Neural progenitor cell (in vitro differentiated cells): ENCODE results near the gene NEK1. TPM values are rescaled to one million over a fixed set of nuclear protein-coding genes. Genes with fewer than 3 reads are reported as not detected.
"Not testable (repeated sequence)": the region's sequence is repeated elsewhere in the genome, so short reads cannot be mapped to it uniquely, and the experiment has no call there.

Source experiments
- DNase-seq: peaks from one replicate; pipeline ENCODE4 v3.0.0-alpha.2; 2016; ENCODE audit warnings: low spot score
- H2AFZ ChIP-seq: fragments of 200-600 bp; sonication (generic); replicated peaks from 2 replicates; pipeline ENCODE4 v1.6.1; 2016; ENCODE audit warnings: antibody characterized with exemption
- H3F3A ChIP-seq: fragments of 200-600 bp; sonication (generic); 2 replicates; pipeline ENCODE4 v1.6.1; 2016; ENCODE audit warnings: antibody characterized with exemption, low read depth
- H3K27ac ChIP-seq: fragments of 200-600 bp; sonication (generic); 2 replicates; pipeline ENCODE4 v1.5.1; 2016; ENCODE audit warnings: mild to moderate bottlenecking
- H3K27me3 ChIP-seq: fragments of 200-600 bp; sonication (generic); 2 replicates; pipeline ENCODE4 v1.6.1; 2016; ENCODE audit warnings: mild to moderate bottlenecking, moderate library complexity
- H3K36me3 ChIP-seq: fragments of 200-600 bp; sonication (generic); 2 replicates; pipeline ENCODE4 v1.5.1; 2016
- H3K4me1 ChIP-seq: fragments of 200-600 bp; sonication (generic); 2 replicates; pipeline ENCODE4 v1.6.1; 2016; ENCODE audit warnings: mixed run types
- H3K4me2 ChIP-seq: fragments of 200-600 bp; sonication (generic); 2 replicates; pipeline ENCODE4 v1.6.1; 2016
- H3K4me3 ChIP-seq: fragments of 200-600 bp; sonication (generic); 2 replicates; pipeline ENCODE4 v1.5.1; 2016
- H3K79me2 ChIP-seq: fragments of 200-600 bp; sonication (generic); 2 replicates; pipeline ENCODE4 v1.6.1; 2016; ENCODE audit warnings: low read depth
- H3K9ac ChIP-seq: fragments of 200-600 bp; sonication (generic); 2 replicates; pipeline ENCODE4 v1.6.1; 2016
- H3K9me3 ChIP-seq: fragments of 200-600 bp; sonication (generic); 2 replicates; pipeline ENCODE4 v1.5.1; 2016; ENCODE audit warnings: low read depth
- H4K20me1 ChIP-seq: fragments of 200-600 bp; sonication (generic); 2 replicates; pipeline ENCODE4 v1.6.1; 2016; ENCODE audit warnings: low read depth
- H3K27ac Mint-ChIP-seq: 3 replicates; pipeline ENCODE4 v1.8.0; 2021; ENCODE audit warnings: mixed read lengths
- H3K27me3 Mint-ChIP-seq: 2 replicates; pipeline ENCODE4 v1.8.0; 2022; ENCODE audit warnings: low read depth, mild to moderate bottlenecking, inconsistent platforms, moderate library complexity, mixed read lengths; ENCODE audit not compliant: insufficient read depth
- H3K36me3 Mint-ChIP-seq: 3 replicates; pipeline ENCODE4 v1.8.0; 2021; ENCODE audit warnings: mixed read lengths
- H3K4me1 Mint-ChIP-seq: 3 replicates; pipeline ENCODE4 v1.8.0; 2021; ENCODE audit warnings: mixed read lengths
- H3K4me3 Mint-ChIP-seq: 3 replicates; pipeline ENCODE4 v1.8.0; 2021; ENCODE audit warnings: mild to moderate bottlenecking, moderate library complexity, mixed read lengths
- H3K9me3 Mint-ChIP-seq: 3 replicates; pipeline ENCODE4 v1.8.0; 2020; ENCODE audit warnings: mixed read lengths
- EZH2 ChIP-seq: fragments of 200-600 bp; sonication (generic); IDR thresholded peaks from 2 replicates; pipeline ENCODE4 v1.6.1; 2017; ENCODE audit warnings: antibody characterized with exemption, mild to moderate bottlenecking, moderate library complexity
- EZH2phosphoT487 ChIP-seq: fragments of 200-600 bp; sonication (generic); IDR thresholded peaks from 2 replicates; pipeline ENCODE4 v1.6.1; 2017; ENCODE audit warnings: antibody characterized with exemption
- total RNA-seq: library from RNA; depleted of rRNA; stranded (reverse); fragments of >200 nt; gene quantifications from 2 replicates; pipeline ENCODE4 v1.2.3, GENCODE V29; 2015; ENCODE audit warnings: low replicate concordance
- TF ChIP-seq, protein P1 (sequence below): fragments of 200-600 bp; sonication (generic); IDR thresholded peaks from 2 replicates; pipeline ENCODE4 v1.5.1; 2017; ENCODE audit warnings: antibody characterized with exemption, mild to moderate bottlenecking

The NEK1 gene
- total RNA-seq, 1 donor from 2014 or later: 12.1 TPM

- Mint-ChIP-seq H3K4me3 (no peak overlapping the region), H3K36me3 (no peaks in the 10 kb centered on the region), H3K27ac (no peak overlapping the region), H3K4me1 (peaks cover 2% of the 10 kb centered on the region), H3K9me3 (peaks cover 2% of the 10 kb centered on the region), H3K27me3 (no peaks in the 10 kb centered on the region)
- H4K20me1 ChIP-seq: no peaks in the 10 kb centered on the region
- H3K4me1 ChIP-seq: no peaks in the 10 kb centered on the region
- no peak overlapping the region for H3K4me2 ChIP-seq
- no peak for DNase-seq
- H3K27me3 ChIP-seq: no peaks in the 10 kb centered on the region
- no peaks in the 10 kb centered on the region for H3K79me2 ChIP-seq
- no peaks in the 10 kb centered on the region for H3K36me3 ChIP-seq
- no peak overlapping the region for H3K9ac ChIP-seq
- no peak overlapping the region for H3K4me3 ChIP-seq
- H3F3A ChIP-seq: peaks cover 3% of the 10 kb centered on the region
- no peak overlapping the region for H3K27ac ChIP-seq
- H3K9me3 ChIP-seq: no peaks in the 10 kb centered on the region
- H2AFZ ChIP-seq: no peak overlapping the region
- TF ChIP-seq EZH2 (no peak), EZH2phosphoT487 (no peak)
- TF ChIP-seq, protein P1, sequence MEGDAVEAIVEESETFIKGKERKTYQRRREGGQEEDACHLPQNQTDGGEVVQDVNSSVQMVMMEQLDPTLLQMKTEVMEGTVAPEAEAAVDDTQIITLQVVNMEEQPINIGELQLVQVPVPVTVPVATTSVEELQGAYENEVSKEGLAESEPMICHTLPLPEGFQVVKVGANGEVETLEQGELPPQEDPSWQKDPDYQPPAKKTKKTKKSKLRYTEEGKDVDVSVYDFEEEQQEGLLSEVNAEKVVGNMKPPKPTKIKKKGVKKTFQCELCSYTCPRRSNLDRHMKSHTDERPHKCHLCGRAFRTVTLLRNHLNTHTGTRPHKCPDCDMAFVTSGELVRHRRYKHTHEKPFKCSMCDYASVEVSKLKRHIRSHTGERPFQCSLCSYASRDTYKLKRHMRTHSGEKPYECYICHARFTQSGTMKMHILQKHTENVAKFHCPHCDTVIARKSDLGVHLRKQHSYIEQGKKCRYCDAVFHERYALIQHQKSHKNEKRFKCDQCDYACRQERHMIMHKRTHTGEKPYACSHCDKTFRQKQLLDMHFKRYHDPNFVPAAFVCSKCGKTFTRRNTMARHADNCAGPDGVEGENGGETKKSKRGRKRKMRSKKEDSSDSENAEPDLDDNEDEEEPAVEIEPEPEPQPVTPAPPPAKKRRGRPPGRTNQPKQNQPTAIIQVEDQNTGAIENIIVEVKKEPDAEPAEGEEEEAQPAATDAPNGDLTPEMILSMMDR: no peak
These were observed 46.8 kb downstream of the NEK1 start for GRCh38 chr4:169565606-169566005.

- no peak for DNase-seq
- Mint-ChIP-seq H3K4me3 (no peak overlapping the region), H3K27me3 (no peaks in the 10 kb centered on the region), H3K9me3 (peaks cover 6% of the 10 kb centered on the region), H3K36me3 (peaks cover 21% of the 10 kb centered on the region), H3K4me1 (no peaks in the 10 kb centered on the region), H3K27ac (no peak overlapping the region)
- Histone ChIP-seq H3F3A (no peaks in the 10 kb centered on the region), H3K27me3 (no peaks in the 10 kb centered on the region), H3K4me2 (no peak overlapping the region), H2AFZ (no peak overlapping the region), H3K4me1 (no peaks in the 10 kb centered on the region), H3K9me3 (no peaks in the 10 kb centered on the region), H3K9ac (no peak overlapping the region), H3K4me3 (no peak overlapping the region), H3K79me2 (no peaks in the 10 kb centered on the region), H3K36me3 (peaks cover 13% of the 10 kb centered on the region), H3K27ac (no peak overlapping the region), H4K20me1 (no peaks in the 10 kb centered on the region)
- TF ChIP-seq EZH2phosphoT487 (no peak), EZH2 (no peak)
- TF ChIP-seq, protein P1: no peak
These were observed 55.2 kb downstream of the NEK1 start for GRCh38 chr4:169557061-169557636.

DNA sequence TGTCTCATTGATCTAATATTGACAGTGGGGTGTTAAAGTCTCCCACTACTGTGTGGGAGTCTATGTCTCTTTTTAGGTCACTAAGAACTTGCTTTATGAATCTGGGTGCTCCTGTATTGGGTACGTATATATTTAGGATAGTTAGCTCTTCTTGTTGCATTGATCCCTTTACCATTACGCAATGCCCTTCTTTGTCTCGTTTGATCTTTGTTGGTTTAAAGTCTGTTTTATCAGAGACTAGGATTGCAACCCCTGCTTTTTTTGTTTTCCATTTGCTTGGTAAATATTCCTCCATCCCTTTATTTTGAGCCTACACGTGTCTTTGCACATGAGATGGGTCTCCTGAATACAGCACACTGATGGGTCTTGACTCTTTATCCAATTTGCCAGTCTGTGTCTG lies 65.8 kb downstream of the NEK1 start:
- H3K4me2 ChIP-seq, H3K4me3 ChIP-seq, H3K27ac Mint-ChIP-seq, H4K20me1 ChIP-seq, DNase-seq, H3K27me3 Mint-ChIP-seq, H3K4me3 Mint-ChIP-seq, H3K27me3 ChIP-seq, H2AFZ ChIP-seq, H3K4me1 ChIP-seq, H3F3A ChIP-seq, H3K9ac ChIP-seq, H3K27ac ChIP-seq, H3K79me2 ChIP-seq, H3K4me1 Mint-ChIP-seq: not testable (repeated sequence)
- Mint-ChIP-seq H3K9me3 (peaks cover 53% of the 10 kb centered on the region), H3K36me3 (peaks cover 26% of the 10 kb centered on the region)
- Histone ChIP-seq H3K9me3 (peaks cover 17% of the 10 kb centered on the region), H3K36me3 (peaks cover 14% of the 10 kb centered on the region)

- Histone ChIP-seq H3K4me1 (no peaks in the 10 kb centered on the region), H3K4me3 (no peak overlapping the region), H3K9ac (no peak overlapping the region), H3K79me2 (no peaks in the 10 kb centered on the region), H3K4me2 (no peak overlapping the region), H3K27me3 (no peaks in the 10 kb centered on the region), H3K36me3 (peaks cover 5% of the 10 kb centered on the region), H4K20me1 (no peaks in the 10 kb centered on the region), H3K27ac (no peak overlapping the region), H3F3A (no peaks in the 10 kb centered on the region), H3K9me3 (no peaks in the 10 kb centered on the region), H2AFZ (no peak overlapping the region)
- Mint-ChIP-seq H3K36me3 (peaks cover 8% of the 10 kb centered on the region), H3K4me3 (no peak overlapping the region), H3K27ac (no peak overlapping the region), H3K9me3 (peaks cover 25% of the 10 kb centered on the region), H3K27me3 (peaks cover 2% of the 10 kb centered on the region), H3K4me1 (no peaks in the 10 kb centered on the region)
- DNase-seq: no peak
- TF ChIP-seq EZH2 (no peak), EZH2phosphoT487 (no peak)
- TF ChIP-seq, protein P1: no peak
These were observed 71.6 kb downstream of the NEK1 start for GRCh38 chr4:169540774-169541173.
